ENCODE data around the gene PRPF19.
"Not testable (repeated sequence)": the region's sequence is repeated elsewhere in the genome, so short reads cannot be mapped to it uniquely, and the experiment has no call there.

PRPF19 gene

GRCh38 chr11:60912851-60913528 lies 6.6 kb upstream of the PRPF19 start:
- Mint-ChIP-seq H3K4me3 (peak overlapping the region; percentile 96), H3K9me3 (no peaks in the 10 kb centered on the region), H3K4me1 (ENCODE audit: low read depth) (peaks cover 43% of the 10 kb centered on the region), H3K27me3 (ENCODE audit: low read depth) (peaks cover 9% of the 10 kb centered on the region), H3K27ac (peak overlapping the region; percentile 95), H3K36me3 (ENCODE audit: low read depth) (peaks cover 4% of the 10 kb centered on the region)

DNA sequence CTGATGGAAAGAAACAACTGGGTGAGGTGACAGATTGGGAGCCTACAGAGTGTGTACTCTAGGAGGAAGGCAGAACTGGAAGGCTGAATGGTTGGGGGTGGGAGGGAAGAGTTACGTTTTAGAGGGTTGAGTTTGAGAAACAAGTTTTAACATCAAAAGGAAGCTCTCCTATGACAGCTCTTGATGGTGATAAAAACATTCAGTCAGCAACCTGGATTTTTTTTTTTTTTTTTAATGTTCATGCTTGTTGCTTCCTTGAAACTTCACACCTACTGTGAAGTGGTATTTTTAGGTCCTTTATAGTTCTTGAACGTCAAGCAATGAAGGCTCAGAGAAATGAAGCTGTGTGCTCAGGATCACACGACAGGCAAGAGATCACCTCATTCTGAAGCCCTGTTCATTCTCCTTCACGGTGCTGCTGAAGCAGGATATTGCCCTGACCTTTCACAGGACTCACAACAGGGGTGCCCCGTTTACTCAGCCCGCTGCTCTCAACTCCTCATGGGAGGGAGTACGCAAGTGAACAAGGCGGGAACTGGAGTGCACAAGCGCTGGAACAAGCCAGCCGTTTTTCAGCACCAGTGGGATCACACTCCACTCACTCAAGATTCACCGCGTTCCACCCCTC lies 6.0 kb upstream of the PRPF19 start:
- peak overlapping the region; percentile 41 for H3K4me3 Mint-ChIP-seq
- peak overlapping the region; percentile 76 for H3K27ac Mint-ChIP-seq
- peaks cover 45% of the 10 kb centered on the region for H3K4me1 Mint-ChIP-seq (ENCODE audit: low read depth)
- peaks cover 4% of the 10 kb centered on the region for H3K36me3 Mint-ChIP-seq (ENCODE audit: low read depth)
- H3K9me3 Mint-ChIP-seq = no peaks in the 10 kb centered on the region
- peaks cover 9% of the 10 kb centered on the region for H3K27me3 Mint-ChIP-seq (ENCODE audit: low read depth)

DNA sequence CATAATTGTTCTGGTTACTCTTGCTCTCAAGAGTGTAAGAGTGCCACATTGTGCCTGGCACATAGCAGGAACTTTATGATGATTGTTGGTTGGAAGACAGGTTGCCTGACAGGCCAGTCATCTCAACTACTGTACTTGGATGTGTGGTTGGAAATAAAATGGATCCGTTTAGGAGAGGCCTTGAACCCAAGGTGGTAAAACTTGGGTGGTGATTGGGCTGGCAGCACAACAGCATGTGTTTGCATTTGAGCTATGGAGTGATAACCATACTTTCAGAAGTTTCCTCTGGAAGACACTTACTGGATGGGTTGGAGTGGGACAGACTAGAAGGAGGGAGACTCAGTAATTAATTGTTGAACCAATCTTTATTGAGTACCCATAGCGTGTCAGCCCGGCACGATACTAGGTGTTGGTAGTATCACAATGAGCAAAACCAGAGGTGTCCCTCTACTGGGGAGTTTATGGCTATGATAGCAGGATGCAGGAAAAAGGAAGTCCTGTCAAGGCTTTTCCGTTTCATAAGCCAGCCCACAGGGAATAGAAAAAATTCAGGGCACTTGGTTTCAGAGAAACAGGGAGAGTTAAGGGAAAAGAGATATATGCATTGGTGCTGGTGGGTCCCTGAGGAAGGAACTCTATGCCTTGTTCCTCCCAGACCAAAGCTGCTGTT lies 4.5 kb upstream of the PRPF19 start:
- H3K9me3 Mint-ChIP-seq = no peaks in the 10 kb centered on the region
- H3K36me3 Mint-ChIP-seq (ENCODE audit: low read depth) = peaks cover under 1% of the 10 kb centered on the region
- peaks cover 44% of the 10 kb centered on the region for H3K4me1 Mint-ChIP-seq (ENCODE audit: low read depth)
- no peak overlapping the region for H3K27ac Mint-ChIP-seq
- peaks cover 9% of the 10 kb centered on the region for H3K27me3 Mint-ChIP-seq (ENCODE audit: low read depth)
- no peak overlapping the region for H3K4me3 Mint-ChIP-seq

DNA sequence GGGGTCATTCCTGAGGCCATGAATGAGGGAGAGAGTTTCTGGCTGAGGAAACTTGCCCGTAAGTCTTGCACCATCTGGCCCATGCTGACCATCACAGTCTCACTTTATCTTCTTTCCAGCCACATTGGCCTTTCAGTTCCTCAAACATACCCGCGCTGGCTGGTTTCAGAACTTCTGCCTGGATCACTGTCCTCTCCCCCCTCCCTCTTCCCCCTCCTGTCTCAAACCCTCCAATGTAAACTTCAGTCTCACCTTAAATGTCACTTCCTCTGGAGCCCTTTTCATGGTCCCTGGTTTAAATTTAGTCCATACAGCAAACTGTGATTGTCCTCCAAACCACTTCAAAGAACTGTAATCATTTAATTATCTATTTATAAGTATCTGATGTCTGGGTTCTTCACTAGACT lies 3.9 kb upstream of the PRPF19 start:
- Mint-ChIP-seq H3K4me3 (no peak overlapping the region), H3K27ac (no peak overlapping the region), H3K27me3 (ENCODE audit: low read depth) (peaks cover 9% of the 10 kb centered on the region), H3K4me1 (ENCODE audit: low read depth) (peaks cover 44% of the 10 kb centered on the region), H3K36me3 (ENCODE audit: low read depth) (peaks cover under 1% of the 10 kb centered on the region), H3K9me3 (no peaks in the 10 kb centered on the region)

GRCh38 chr11:60909680-60910280 lies 3.4 kb upstream of the PRPF19 start:
- not testable (repeated sequence) for H3K27ac Mint-ChIP-seq; H3K36me3 Mint-ChIP-seq (ENCODE audit: low read depth); H3K4me3 Mint-ChIP-seq; H3K27me3 Mint-ChIP-seq (ENCODE audit: low read depth); H3K9me3 Mint-ChIP-seq
- peaks cover 42% of the 10 kb centered on the region for H3K4me1 Mint-ChIP-seq (ENCODE audit: low read depth)

- Mint-ChIP-seq H3K9me3 (no peaks in the 10 kb centered on the region), H3K27ac (no peak overlapping the region), H3K4me1 (ENCODE audit: low read depth) (peaks cover 47% of the 10 kb centered on the region), H3K4me3 (no peak overlapping the region), H3K27me3 (ENCODE audit: low read depth) (peaks cover 9% of the 10 kb centered on the region), H3K36me3 (ENCODE audit: low read depth) (peaks cover 9% of the 10 kb centered on the region)
These were observed 2.4 kb upstream of the PRPF19 start for GRCh38 chr11:60908803-60909202.

DNA sequence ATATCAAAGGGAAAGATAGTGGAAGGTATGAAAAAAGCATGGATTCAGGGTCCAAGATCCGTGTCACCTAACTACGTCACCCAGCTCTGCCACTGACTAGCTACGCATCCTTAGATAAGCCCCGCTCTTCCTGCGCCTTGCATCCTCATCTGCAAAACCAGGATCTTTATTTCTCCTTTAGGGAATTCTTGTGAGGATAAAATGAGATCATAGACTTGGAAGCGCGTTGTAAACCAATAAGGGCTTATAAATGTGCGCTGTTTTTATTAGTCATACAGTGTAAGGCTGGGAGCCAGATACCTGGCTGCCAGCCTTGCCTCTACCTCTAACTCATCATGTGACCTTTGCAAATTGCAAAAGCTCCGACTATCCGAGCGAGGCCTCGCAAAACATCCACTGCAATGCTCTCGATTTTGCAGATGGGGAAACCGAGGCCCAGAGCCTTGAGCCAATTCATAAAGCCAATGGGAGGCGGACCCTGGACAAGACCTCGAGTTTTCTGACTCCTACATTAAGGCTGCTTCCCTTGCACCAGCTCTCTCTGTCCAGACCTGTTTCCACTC lies 753 bp downstream of the PRPF19 start:
- Mint-ChIP-seq H3K36me3 (ENCODE audit: low read depth) (peaks cover 24% of the 10 kb centered on the region), H3K27ac (peak overlapping the region; percentile 75), H3K4me1 (ENCODE audit: low read depth) (peaks cover 30% of the 10 kb centered on the region), H3K9me3 (no peaks in the 10 kb centered on the region), H3K4me3 (peak overlapping the region; percentile 87), H3K27me3 (ENCODE audit: low read depth) (peaks cover 9% of the 10 kb centered on the region)

GRCh38 chr11:60905047-60905446 lies 1.3 kb downstream of the PRPF19 start:
- H3K4me1 Mint-ChIP-seq (ENCODE audit: low read depth) = peaks cover 30% of the 10 kb centered on the region
- H3K9me3 Mint-ChIP-seq = no peaks in the 10 kb centered on the region
- H3K36me3 Mint-ChIP-seq (ENCODE audit: low read depth) = peaks cover 26% of the 10 kb centered on the region
- peak overlapping the region; percentile 75 for H3K27ac Mint-ChIP-seq
- peaks cover 9% of the 10 kb centered on the region for H3K27me3 Mint-ChIP-seq (ENCODE audit: low read depth)
- H3K4me3 Mint-ChIP-seq = peak overlapping the region; percentile 87

DNA sequence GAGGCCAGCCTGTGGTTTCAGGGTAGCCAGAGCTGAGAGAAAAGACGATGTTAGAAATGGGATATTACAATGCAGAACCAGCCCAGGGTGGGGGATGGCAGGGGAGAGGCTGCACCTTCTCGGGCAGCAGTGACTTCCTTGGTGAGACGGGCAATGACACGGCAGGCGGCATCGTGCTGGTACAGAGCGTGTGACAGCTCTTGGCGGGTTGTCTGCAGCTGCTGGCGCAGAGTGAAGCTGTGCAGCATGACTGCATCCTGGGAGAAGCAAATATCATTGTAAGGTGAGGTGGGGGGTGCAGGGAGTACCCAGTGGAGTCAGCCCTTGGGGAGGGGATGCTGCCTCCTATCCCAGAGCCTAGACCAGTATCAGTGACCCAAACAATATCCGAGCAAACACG lies 3.8 kb downstream of the PRPF19 start:
- H3K4me1 Mint-ChIP-seq (ENCODE audit: low read depth) = peaks cover 28% of the 10 kb centered on the region
- H3K27me3 Mint-ChIP-seq (ENCODE audit: low read depth) = no peaks in the 10 kb centered on the region
- H3K36me3 Mint-ChIP-seq (ENCODE audit: low read depth) = peaks cover 45% of the 10 kb centered on the region
- H3K4me3 Mint-ChIP-seq = no peak overlapping the region
- no peak overlapping the region for H3K27ac Mint-ChIP-seq
- no peaks in the 10 kb centered on the region for H3K9me3 Mint-ChIP-seq

DNA sequence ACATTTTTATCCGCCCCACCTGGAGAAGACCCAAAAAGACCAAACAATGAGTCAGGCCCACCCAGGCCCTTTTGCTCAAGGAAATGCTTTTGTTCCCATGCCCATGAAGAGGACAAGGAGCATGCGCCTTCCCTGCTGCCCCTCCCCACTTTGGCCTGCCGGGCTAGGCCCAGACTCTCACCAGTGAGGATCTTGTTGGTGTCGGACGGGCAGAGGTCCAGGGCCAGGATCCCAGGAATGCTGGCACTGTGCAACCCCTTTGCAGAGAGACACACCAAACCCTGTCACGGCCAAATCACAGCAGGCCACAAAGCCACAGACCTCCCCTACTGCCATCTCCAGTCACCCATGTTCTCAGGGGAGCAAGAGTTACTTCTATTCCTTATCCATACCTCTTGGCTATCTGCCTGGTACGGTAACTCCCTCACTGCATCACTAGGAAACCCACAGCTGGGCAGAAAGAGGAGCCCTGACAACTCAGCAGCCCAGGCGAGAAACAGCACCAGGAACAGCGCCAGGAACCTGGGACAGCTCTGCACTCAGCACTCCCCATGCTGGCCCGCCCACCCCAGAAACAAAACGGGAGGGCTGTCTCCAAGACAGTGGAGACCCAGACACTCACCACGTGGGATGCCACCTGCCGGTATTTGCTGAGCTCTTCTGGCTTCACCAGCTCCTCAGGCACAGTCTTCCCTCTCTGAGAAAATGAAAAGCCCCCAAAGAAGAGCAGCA lies 5.5 kb downstream of the PRPF19 start:
- no peaks in the 10 kb centered on the region for H3K27me3 Mint-ChIP-seq (ENCODE audit: low read depth)
- H3K4me3 Mint-ChIP-seq = no peak overlapping the region
- H3K27ac Mint-ChIP-seq = no peak overlapping the region
- H3K4me1 Mint-ChIP-seq (ENCODE audit: low read depth) = peaks cover 19% of the 10 kb centered on the region
- H3K36me3 Mint-ChIP-seq (ENCODE audit: low read depth) = peaks cover 52% of the 10 kb centered on the region
- H3K9me3 Mint-ChIP-seq = no peaks in the 10 kb centered on the region

GRCh38 chr11:60899977-60900376 lies 6.4 kb downstream of the PRPF19 start:
- H3K9me3 Mint-ChIP-seq = no peaks in the 10 kb centered on the region
- peaks cover 57% of the 10 kb centered on the region for H3K36me3 Mint-ChIP-seq (ENCODE audit: low read depth)
- H3K27ac Mint-ChIP-seq = no peak overlapping the region
- no peaks in the 10 kb centered on the region for H3K27me3 Mint-ChIP-seq (ENCODE audit: low read depth)
- peaks cover 12% of the 10 kb centered on the region for H3K4me1 Mint-ChIP-seq (ENCODE audit: low read depth)
- H3K4me3 Mint-ChIP-seq = no peak overlapping the region

DNA sequence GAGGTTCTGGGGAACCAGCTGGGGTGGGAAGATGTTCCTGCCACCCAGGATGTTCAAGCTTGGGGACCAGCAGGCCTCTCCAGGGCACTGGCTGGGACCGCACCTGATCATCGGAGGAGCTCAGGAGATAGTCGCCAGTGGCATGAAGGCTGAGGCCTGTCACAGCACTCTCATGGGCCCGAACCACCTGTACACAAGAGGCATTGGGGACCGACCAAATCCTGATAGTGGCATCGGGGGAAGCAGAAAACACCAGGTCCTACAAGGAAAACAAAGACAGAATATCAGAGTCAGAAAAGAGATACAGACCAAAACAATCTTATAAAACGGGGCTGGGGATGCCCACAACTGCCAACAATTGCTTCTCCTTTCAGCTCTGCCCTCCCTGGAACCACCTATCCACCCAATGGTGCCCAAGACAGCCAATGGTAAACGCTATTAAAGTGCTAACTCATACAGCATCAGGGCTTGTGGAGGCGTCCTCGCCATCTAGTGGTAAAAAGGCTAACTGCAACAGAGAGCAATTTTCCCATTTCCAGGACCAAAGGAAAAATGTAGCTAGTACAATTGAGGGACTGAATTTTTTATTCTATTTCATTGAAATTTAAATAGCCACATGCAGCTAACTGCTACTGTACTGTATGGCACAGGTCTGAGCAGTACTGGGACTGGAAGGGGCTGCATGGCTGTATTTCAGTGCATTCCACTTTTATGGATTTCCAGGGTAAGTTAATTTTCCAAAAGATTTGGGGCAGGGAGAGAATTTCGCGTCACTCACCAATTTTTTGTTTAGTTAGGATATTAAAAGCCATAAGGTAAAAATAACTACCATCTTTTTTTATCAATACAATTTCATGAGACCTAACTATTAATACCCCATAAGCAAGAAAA lies 7.1 kb downstream of the PRPF19 start:
- no peak overlapping the region for H3K4me3 Mint-ChIP-seq
- peak overlapping the region; percentile 36 for H3K27ac Mint-ChIP-seq
- no peaks in the 10 kb centered on the region for H3K27me3 Mint-ChIP-seq (ENCODE audit: low read depth)
- peaks cover 59% of the 10 kb centered on the region for H3K36me3 Mint-ChIP-seq (ENCODE audit: low read depth)
- peaks cover 10% of the 10 kb centered on the region for H3K4me1 Mint-ChIP-seq (ENCODE audit: low read depth)
- H3K9me3 Mint-ChIP-seq = no peaks in the 10 kb centered on the region

GRCh38 chr11:60897496-60897895 lies 8.9 kb downstream of the PRPF19 start:
- H3K4me1 Mint-ChIP-seq (ENCODE audit: low read depth) = peaks cover 2% of the 10 kb centered on the region
- no peak overlapping the region for H3K4me3 Mint-ChIP-seq
- H3K27ac Mint-ChIP-seq = peak overlapping the region; percentile 69
- H3K9me3 Mint-ChIP-seq = no peaks in the 10 kb centered on the region
- no peaks in the 10 kb centered on the region for H3K27me3 Mint-ChIP-seq (ENCODE audit: low read depth)
- peaks cover 55% of the 10 kb centered on the region for H3K36me3 Mint-ChIP-seq (ENCODE audit: low read depth)

All from T-helper 1 cell treated with Interleukin-12 subunit alpha and Interleukin-12 subunit beta and Interleukin-4 antibody, amounts not matched to agents 30 μg/mL and 1 μg/mL, for 36 hours (primary cell).